ENCODE results near the gene AUTS2. TPM values are rescaled to one million over a fixed set of nuclear protein-coding genes. Genes with fewer than 3 reads are reported as not detected.

The AUTS2 gene
- polyA plus RNA-seq, 3 donors = 0.08 to 0.35 TPM; not detected in 1

DNA sequence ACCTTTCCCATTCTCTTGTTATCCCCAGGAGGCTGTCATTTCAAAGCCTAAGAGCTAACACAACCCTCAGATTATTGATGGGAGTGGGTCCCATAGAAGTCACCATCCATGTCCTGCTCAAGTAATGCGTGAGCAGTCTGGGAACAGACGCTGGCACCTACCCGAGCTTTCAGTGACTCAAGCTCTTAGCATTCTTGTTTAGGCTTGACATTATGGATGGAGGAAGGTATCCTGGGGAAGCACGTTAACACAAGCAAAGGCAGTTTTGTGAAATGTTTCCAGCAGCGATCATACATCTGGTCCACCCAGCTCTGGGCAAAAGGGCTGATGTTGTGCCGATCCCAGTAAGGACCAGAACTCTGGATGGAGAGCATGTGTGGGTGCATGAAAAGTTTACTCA, 30.0 kb upstream of the AUTS2 start:
- 81% methylated on average over 5 of the region's 6 CpGs for WGBS (ENCODE audit: insufficient coverage)
- H3K4me1 ChIP-seq (ENCODE audit: control insufficient read depth in 1 of 2, insufficient read depth in 2 of 2, low read length in 2 of 2) = no peaks in the 10 kb centered on the region
- intact Hi-C loops (cut with micrococcal nuclease) = no loop called here
- no peak overlapping the region for H3K4me3 ChIP-seq (replicated peaks in 1 of 3; ENCODE audit: low read depth in 2 of 3, low read length in 3 of 3)
- Mint-ChIP-seq H3K4me1 (no peaks in the 10 kb centered on the region), H3K4me3 (no peak overlapping the region), H3K9me3 (no peaks in the 10 kb centered on the region), H3K36me3 (no peaks in the 10 kb centered on the region), H3K27me3 (ENCODE audit: low read depth in 3 of 3) (peaks cover 6 to 9% (median 6%) of the 10 kb centered on the region in 3 donors), H3K27ac (no peak overlapping the region)
- no peak overlapping the region for H3K4me2 ChIP-seq (replicated peaks; ENCODE audit: extremely low read depth, low read length, poor library complexity, severe bottlenecking)
- no peaks in the 10 kb centered on the region for H3K27me3 ChIP-seq (ENCODE audit: control insufficient read depth in 2 of 2, insufficient read depth in 2 of 2, low read length in 2 of 2)
- no peaks in the 10 kb centered on the region for H4K20me1 ChIP-seq (ENCODE audit: insufficient read depth, low read length)
- no peak overlapping the region for H3K27ac ChIP-seq (ENCODE audit: low read depth in 1 of 2, low read length in 2 of 2)
- H3K36me3 ChIP-seq (replicated peaks in 1 of 2; ENCODE audit: control insufficient read depth in 1 of 2, insufficient read depth in 2 of 2, low read length in 2 of 2) = no peaks in the 10 kb centered on the region
- H2AFZ ChIP-seq (ENCODE audit: insufficient read depth, low read depth, low read length, poor library complexity, severe bottlenecking) = no peak overlapping the region
- DNase-seq = no peak
- TF ChIP-seq, protein P1, sequence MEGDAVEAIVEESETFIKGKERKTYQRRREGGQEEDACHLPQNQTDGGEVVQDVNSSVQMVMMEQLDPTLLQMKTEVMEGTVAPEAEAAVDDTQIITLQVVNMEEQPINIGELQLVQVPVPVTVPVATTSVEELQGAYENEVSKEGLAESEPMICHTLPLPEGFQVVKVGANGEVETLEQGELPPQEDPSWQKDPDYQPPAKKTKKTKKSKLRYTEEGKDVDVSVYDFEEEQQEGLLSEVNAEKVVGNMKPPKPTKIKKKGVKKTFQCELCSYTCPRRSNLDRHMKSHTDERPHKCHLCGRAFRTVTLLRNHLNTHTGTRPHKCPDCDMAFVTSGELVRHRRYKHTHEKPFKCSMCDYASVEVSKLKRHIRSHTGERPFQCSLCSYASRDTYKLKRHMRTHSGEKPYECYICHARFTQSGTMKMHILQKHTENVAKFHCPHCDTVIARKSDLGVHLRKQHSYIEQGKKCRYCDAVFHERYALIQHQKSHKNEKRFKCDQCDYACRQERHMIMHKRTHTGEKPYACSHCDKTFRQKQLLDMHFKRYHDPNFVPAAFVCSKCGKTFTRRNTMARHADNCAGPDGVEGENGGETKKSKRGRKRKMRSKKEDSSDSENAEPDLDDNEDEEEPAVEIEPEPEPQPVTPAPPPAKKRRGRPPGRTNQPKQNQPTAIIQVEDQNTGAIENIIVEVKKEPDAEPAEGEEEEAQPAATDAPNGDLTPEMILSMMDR (IDR thresholded peaks at IDR 0.05) = no peak
- no peaks in the 10 kb centered on the region for H3K9me3 ChIP-seq (replicated peaks in 1 of 2; ENCODE audit: control insufficient read depth in 1 of 2, insufficient read depth in 1 of 2, low read length in 2 of 2)
- no peak overlapping the region for H3K9ac ChIP-seq (ENCODE audit: insufficient read depth, low read length, poor library complexity, severe bottlenecking)
- H3K79me2 ChIP-seq (ENCODE audit: insufficient read depth, low read length) = no peaks in the 10 kb centered on the region

- Histone ChIP-seq H3K9me3 (replicated peaks in 1 of 2; ENCODE audit: control insufficient read depth in 1 of 2, insufficient read depth in 1 of 2, low read length in 2 of 2) (no peaks in the 10 kb centered on the region), H3K79me2 (ENCODE audit: insufficient read depth, low read length) (no peaks in the 10 kb centered on the region), H3K4me1 (ENCODE audit: control insufficient read depth in 1 of 2, insufficient read depth in 2 of 2, low read length in 2 of 2) (no peaks in the 10 kb centered on the region), H4K20me1 (ENCODE audit: insufficient read depth, low read length) (no peaks in the 10 kb centered on the region), H3K9ac (ENCODE audit: insufficient read depth, low read length, poor library complexity, severe bottlenecking) (no peak overlapping the region), H2AFZ (ENCODE audit: insufficient read depth, low read depth, low read length, poor library complexity, severe bottlenecking) (no peak overlapping the region), H3K36me3 (replicated peaks in 1 of 2; ENCODE audit: control insufficient read depth in 1 of 2, insufficient read depth in 2 of 2, low read length in 2 of 2) (no peaks in the 10 kb centered on the region), H3K4me3 (replicated peaks in 1 of 3; ENCODE audit: low read depth in 2 of 3, low read length in 3 of 3) (no peak overlapping the region), H3K27ac (ENCODE audit: low read depth in 1 of 2, low read length in 2 of 2) (no peak overlapping the region), H3K27me3 (ENCODE audit: control insufficient read depth in 2 of 2, insufficient read depth in 2 of 2, low read length in 2 of 2) (no peaks in the 10 kb centered on the region), H3K4me2 (replicated peaks; ENCODE audit: extremely low read depth, low read length, poor library complexity, severe bottlenecking) (no peak overlapping the region)
- WGBS (ENCODE audit: insufficient coverage) = 100% methylated on average over 1 of the region's 4 CpGs
- peaks cover 0 to 4% (median 0%) of the 10 kb centered on the region in 7 donors for H3K9me3 Mint-ChIP-seq
- H3K4me1 Mint-ChIP-seq = no peaks in the 10 kb centered on the region
- TF ChIP-seq, protein P1 (IDR thresholded peaks at IDR 0.05) = no peak
- peaks cover 0 to 6% (median 2%) of the 10 kb centered on the region in 3 donors for H3K27me3 Mint-ChIP-seq (ENCODE audit: low read depth in 3 of 3)
- no peak overlapping the region for H3K27ac Mint-ChIP-seq
- intact Hi-C loops (cut with micrococcal nuclease) = no loop called here
- H3K36me3 Mint-ChIP-seq = no peaks in the 10 kb centered on the region
- DNase-seq = no peak
- no peak overlapping the region for H3K4me3 Mint-ChIP-seq
Observed at GRCh38 chr7:69575651-69576050, 22.6 kb upstream of the AUTS2 start.

All from CD14-positive monocyte (primary cell).